ENCODE data around the gene NXN.
"Not testable (repeated sequence)": the region's sequence is repeated elsewhere in the genome, so short reads cannot be mapped to it uniquely, and the experiment has no call there.

The NXN gene

DNA sequence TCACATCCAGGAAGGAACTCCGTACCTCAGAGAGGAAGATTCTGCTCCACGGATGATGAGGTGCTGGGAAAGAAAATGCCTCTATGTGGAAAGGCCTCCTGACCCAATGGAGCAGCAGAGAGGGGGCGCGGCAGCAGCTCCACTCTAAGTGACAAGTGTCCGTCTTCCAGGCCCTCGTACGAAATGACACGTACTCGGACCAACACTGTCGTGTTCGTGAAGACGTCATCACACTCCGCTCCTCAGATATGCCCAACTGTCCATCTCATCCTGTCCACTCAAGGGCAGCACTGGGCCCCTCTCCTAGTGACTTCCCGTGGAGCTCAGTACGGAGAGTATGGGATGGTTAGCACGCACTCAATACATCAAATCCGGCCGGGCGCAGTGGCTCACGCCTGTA, 165.2 kb downstream of the NXN start:
- DNase-seq = no peak

DNA sequence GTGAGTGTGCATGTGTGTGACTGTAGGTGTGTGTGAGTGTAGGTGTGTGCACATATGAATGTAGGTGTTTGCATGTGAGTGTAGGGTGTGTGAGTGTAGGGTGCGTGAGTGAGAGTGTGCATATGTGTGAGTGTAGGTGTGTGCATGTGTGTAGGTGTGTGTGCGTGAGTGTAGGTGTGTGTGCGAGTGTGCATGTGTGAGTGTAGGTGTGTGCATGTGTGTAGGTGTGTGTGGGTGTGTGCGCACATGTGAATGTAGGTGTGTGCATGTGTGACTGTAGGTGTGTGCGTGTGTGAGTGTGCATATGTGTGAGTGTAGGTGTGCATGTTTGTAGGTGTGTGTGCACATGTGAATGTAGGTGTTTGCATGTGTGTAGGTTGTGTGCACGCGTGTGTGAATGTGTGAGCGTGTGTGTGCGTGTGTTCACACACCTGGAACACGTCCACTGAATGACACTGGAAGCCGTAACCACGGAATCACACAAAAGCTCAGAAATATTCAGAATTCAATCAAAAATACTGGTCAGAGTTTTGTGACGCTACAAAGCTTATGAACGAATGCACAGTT, 166.9 kb downstream of the NXN start:
- no peak for DNase-seq

DNA sequence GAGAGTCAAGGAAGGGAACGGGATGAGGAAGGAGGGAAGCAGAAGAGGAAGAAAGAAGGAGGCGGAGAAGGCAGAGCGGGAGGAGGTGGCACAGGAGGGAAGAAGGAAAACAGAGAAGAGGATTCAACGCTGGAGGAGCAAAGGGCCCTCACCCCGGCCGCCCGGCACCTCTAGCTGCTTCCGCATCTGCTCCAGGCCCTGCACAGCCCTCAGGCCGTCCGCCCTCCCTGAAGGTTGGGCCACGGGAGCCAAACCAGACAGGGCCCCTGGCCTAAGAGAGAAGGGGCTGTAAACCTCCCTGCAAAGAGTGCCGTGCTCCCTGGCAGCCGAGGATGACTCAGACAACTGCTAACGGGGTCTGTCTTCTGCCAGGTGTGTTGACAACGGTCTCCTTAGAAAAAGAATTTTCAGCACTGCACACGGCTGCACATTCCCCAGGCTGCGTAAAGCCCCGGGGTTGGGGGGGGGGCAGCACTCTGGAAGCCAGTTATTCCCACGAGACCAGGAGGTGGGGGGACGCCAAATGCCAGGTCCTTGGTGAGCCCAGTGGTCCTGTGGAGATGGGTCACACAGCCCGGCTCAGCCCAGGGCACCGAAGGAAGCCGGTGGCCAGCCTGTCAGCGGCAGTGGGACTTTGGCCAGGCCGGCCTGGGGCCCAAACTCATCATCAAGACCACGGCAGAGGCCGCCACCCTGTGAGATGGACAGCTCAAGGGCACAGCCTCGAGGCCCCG, 168.4 kb downstream of the NXN start:
- DNase-seq = no peak

DNA sequence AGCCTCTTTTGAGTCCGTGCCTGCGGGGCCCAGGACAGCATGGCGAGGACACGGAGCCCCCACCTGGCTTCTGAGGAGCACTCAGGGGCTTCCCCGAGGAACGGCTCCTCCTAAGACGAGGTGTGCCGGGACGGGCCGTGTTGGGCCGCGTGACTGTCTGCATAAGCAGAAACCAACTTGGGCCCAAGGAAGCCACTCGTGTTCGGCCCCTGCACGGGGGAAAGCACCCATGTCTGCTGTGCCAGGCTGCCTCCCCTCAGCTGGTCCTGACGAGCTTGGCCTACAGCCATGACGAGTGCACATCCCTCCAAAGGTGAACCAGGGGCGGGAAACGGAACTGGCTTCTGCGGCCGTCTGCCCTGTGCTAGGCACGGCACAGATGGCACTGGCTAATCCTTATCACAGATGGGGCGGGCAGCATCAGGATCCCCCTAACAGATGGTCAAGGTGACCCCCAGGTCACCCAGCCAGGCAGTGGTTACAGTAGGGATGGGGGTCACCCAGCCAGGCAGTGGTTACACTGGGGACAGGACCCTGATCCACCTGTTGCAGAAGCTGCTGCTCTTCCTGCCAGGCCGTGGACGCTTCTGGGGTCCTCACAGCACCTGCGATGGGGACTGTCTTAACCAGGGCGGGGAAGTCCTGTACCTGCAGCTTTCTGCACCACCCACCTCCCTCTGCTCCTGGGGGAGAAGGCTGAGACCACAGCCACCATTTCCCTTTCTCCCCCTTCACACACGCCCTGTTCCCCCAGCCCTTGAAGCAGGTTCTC, 171.9 kb downstream of the NXN start:
- peak; percentile 17 for DNase-seq

DNA sequence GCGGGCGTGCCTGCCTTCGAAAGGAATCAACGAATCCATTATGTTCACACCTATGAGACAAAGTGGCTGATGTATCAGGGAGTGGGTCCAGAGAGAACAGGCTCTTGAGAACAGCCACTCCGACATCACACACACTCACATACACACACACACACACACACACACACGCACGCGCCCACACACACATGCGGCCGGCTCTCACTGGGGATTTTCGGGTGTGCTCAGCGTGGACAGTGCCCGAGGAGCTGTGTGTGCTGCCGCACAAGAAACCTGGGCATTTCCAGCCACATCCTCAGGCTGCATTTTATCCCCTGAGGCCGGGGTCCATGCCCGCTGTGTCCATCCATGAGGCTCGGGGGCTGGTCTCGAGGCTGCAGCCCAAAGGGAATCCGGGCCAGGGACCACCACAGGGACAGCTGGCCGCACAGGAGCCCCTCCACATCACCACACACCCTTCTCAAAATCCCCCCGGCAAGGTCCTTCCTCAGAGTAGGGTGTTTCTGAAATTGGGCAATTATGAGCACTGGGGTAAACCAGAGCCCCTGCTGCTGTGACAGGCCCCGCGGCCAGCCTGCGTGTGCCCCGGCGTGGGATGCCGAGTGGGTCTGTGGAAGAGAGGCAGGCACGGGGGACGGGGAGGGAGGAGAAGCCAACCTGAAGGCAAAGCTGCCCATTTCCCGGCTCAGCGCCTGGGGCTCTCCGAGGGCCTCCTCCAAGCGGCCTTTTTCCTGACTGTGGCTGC, 172.6 kb downstream of the NXN start:
- no peak for DNase-seq

DNA sequence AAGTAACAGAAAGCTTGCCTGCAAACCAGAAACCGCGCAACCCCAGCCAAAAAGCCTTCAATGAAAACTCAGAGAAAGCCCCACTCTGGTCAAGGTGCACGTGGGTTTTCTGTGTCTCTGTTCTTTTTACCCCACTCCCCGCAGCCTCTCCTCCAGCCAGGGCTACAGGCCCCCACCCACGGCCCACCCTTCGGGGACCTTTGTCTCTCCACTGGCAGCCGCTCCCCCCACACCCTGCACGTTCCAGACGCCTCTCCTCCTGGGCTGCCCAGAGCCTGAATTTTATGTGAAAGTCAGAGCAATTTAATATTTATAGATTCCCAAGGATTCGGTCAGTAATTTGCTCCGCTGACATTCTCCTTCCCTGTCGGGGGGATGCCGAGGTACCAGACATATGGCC, 173.2 kb downstream of the NXN start:
- DNase-seq = no peak

DNA sequence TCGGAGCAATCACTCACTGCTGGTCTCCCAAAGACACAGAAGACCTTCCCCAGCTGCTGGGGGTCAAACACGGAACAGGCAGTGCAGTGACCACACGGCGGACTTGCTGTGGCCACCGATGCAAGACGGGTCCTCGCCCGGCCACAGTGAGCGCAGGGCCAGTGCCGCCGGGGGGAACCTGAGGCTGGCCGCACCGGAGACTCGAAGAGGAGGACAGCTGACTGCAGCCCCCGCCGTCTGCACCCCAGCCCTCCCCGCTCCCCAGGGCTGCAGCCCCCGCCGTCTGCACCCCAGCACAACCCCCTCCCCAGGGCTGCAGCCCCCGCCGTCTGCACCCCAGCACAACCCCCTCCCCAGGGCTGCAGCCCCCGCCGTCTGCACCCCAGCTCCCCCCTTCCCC, 173.7 kb downstream of the NXN start:
- DNase-seq = not testable (repeated sequence)

DNA sequence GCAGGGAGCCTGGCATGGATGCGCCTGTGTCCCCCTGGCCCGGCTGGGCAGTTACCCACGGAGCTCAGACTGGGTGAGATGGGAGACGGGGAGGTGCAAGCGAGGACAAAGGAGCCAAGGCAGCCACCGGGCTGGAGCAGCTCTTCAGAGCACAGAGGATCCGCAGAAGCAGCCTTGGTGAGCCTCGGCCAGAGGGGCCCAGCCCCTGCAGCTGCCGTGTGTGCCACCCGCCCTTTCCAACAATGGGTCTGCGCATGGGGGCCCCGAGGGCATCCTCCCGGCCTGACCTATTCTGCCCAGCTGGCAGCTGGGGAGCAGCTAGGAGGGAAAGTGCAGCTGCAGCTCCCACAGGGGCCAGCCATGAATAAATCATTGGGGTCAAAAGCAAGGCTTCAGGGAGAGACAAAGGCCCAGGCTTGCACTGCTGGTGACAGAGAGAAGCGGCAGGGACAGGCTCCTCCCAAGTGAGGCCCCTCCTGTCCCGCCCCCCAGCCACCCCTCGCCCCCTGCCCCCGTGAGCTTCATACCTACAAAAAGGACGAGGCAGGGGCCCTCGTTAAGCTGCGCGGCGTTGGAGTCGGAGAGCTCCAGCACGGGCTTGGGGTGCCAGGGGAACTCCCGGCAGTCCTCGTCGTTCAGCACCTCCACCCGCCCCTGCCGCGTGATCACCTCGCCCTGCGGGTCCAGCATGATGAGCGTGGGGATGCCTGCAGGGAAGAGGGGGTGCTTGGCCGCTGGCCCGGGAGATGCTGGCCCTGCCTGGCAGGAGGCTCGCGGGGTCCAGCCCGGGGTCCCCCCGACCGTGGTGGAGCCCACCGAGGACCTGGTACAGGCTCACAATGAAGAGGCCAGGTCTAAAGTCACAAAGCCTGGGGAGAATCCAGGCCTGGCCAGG, 174.8 kb downstream of the NXN start:
- no peak for DNase-seq

DNA sequence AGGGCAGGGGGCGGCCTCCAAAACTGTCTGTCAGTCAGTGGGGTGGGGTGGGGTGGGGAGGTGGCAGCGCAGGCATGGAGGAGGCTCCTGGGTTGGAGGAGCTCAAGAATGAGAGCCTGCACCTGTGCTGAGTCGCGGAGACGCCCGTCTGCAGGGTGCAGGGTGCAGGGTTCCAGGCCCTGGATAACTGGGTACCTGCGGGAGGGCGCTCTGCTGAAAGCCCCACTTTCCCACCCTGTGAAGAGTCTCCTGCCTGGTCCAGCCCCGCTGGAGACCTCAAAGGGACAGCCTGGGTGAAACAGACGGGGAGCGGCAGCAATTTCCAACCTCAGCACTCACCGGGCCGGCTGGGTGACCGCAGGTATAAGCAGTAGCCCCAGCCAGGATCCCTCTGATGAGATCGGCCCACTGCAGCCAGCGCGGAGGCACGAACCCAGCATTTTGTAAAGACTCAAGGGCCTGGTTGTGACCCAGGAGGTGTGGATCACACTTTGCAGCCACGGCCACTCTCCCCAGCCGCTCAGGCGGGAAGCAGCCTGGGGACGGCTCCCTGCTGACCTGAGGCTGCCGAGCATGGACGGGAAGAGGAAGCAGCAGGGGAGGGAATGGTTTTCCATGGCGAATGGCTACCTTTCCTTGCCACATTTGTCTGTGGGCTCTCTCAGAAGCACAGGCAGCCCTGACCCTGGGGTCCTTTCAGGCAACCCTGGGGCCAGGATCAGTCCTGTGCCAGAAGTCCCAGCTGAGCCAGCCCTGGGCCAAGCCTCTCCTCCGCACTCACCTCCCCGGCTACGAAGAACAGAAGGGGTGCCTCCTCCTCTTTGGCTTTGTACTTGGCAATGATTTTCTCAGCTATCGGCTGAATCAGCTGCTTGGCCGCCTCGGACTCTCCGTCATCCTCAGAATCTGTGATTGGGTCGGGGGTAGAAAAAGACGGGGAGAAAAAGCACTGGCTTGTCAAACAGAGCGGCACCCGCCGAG, 176.4 kb downstream of the NXN start:
- no peak for DNase-seq

DNA sequence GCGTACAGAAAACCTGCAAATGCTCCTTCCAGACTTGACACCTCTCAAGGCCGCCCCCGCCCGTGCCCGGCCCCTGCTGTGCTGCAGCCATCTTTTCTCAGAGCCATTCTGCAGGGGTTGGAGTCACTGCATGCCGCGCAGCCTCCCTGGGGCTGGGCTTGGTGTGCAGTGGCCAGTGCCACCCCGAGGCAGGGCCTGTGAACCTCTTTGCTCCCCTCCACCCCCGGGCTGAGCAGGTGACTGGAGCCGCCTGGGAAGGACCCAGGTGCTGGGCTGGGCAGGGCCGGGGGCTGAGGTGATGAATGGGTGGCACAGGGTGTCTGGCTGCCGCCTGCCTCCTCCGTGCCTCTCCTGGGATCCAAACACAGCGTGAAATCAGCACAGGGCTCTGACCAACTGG, 177.1 kb downstream of the NXN start:
- DNase-seq = no peak

DNA sequence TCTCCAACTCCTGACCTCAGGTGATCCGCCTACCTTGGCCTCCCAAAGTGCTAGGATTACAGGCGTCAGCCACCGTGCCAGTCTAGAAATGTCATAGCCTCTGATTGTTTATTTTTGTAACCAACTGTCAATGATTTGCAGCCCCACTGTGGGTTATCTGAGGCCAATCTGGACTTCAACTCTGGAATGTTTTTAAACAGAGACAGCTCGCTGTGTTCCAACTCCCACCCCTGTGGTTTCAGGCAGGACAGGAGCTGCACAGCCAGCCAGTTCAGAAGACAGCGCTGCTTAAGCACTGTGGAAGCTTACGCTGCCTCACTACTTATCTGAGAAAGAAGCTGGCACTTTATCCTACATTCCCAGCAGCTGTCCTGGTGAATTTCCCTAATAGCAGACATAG, 177.9 kb downstream of the NXN start:
- no peak for DNase-seq

DNA sequence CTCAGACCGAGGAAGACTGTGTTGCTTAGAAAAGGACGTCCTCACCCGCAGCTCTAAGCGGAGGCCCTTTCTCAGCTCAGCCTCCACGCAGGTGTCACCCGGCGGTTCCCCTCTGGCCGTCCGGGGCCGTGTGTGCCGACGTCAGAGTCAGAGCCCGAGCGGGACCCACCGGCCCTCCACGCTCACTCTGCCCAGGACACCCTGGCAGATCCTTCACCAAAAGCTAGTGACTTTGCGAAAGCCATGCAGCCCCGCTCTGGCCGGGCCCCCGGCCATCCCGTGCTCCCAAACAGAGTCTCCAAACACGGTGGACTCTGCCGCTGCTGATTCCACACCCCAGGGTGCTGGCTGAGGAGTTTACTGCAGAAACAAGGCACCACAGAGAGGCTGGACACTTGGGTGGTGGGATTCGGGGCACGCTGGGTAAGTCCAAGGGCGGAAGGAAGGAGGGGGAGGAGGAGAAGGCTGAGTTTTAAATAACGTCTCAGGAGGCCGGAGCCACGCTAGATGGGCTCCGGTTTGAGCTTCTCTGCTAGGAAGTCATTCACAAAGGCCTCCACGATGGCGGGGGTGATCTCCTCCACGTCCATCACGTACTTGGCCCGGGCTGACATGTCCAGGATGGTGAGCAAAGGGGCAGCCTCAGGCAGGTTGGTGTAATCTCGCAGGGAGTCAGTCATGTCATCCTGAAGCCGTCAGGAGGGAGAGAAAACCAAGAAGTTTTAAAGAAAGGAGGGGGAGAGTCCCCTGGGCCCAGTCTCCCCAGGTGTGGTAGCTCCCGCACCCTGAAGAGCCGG, 178.9 kb downstream of the NXN start:
- no peak for DNase-seq

DNA sequence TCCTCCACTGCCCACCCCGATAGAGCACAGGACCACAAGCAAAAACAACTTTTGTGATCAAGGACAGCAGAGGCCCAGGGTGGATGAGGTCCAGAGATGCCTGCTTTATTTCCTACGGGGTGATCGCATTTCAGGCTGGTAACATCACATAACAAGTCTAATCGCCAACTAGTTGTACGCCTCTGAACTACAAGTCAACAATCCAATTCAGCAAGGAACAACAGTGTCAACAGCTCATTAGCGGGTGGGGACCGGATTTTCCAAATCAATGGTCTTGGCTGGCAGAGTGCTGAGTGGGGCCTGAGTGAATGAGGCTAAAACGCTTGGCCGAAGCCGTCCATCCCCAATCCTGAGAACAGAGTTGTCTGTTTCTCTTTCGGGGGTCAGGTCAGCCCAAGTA, 180.3 kb downstream of the NXN start:
- DNase-seq = no peak

DNA sequence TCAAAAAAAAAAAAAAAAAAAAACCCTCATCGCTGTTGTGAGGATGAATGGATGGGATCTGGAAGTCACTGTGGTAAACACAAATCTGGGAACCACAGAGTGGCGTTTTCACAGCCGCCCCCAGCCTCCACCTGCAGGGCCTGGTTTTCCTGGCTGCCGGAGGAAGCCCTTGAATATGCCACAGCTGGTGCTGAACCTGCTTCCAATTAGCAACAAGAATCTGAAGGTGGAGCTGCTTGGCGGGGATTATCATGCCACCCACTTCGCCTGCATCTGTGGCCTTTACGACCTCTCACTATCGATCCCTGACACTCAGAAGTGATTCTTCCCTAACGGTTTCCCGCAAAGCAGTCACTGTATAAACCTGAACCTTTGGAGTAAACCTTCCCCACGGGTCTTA, 181.3 kb downstream of the NXN start:
- DNase-seq = peak; percentile 73

DNA sequence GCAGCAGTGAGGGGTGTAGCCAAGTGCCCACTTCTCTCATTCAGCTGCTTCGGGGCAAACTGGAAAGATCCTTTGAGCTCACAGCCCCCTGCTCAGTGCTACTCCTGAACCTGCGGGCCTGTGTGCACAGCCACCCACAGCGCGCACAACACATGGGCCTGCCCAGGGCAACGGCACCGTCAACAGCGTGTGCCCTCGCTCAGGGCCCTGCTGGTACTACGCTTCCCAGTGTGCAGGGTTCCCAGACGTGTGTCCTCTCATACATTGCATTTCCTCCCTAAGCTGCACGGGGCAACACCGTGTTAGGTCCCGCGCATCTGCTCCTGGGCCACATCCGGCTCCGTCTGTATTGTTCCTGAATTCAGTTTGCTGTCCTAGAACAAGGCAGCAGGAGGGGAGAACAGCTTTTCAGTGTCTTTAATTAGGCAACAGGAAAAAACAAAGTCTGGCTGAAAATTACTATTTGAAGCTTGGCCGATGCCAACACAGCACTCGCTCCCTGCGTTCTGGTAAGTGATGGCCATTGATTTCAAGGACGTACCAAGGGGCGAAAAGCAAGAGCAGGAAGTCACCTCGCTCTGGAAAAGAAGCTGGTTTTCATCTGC, 182.2 kb downstream of the NXN start:
- DNase-seq = no peak

DNA sequence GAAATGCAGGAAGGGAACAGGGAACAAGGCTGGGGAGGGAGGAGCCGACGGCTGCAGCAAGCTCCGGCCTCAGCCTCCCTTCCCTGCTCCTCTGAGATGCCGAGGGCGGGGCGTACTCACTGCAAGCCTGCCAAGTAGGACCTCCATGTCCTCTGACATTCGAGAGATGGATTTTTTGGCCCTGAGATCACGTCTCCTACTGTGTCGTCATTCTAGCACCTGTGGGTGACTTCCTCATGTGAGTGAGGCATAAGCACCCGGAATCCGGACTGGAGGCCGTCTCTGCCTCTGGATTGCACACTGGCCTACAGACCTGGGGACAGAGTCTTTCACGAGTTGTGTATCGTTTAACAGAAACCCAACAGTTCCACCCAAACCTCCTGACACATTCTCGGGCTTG, 183.0 kb downstream of the NXN start:
- no peak for DNase-seq

DNA sequence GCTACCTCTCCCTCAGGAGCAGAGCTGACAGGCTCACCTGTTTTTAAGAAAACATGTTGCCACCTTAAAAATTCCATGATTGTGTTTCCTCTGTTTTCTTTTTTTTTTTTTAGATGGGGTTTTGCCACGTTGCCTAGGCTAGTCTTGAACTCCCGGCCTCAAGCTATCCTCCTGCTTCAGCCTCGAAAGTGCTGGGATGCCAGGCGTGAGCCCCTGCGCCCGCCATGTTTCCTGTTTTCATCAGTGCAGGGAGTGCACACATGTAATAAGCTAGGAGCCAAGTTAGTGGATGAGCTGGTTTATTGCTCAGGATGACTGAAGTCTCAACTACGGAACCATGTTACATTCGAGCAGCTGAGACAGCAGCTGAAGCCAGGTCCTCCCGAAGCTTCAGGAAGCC, 183.9 kb downstream of the NXN start:
- DNase-seq = no peak

DNA sequence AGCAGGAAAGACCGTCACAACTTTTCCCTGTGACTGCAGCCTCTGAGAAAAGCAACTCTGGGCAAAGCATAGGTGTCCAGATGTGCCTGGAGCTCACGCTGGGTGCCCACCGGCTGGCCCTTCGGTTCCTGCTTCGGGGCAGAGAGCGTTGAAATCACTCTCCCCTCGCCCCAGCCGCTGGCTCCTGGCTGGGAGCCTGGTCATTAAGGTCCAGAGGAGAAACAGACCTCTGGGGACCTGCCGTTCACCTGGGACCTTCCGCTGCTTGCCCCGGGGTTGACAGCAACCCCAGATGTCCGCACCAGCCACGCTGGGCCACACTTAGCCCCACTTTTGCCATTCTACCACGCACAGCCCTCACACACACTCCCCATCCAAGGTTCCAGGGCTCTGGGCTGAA, 184.3 kb downstream of the NXN start:
- DNase-seq = no peak

DNA sequence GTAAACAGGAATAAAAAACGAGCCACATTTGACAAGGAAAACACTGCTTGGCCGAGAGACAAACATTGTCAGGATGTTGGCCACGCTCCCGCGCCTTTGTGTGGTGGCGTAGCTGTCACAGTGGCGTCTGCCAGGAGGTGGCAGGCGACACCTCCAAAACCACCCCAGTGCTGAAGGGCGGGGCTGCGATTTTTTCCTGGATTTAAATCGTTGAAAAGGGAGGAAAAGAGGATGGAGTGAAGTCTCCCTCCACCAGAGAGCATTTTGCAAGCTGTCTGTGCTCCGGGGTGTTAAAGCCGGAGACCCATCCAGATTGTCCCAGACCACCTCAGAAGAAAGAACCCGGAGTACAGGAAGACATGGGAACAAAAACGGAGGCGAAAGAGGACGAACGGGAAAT, 184.7 kb downstream of the NXN start:
- DNase-seq = peak; percentile 23

DNA sequence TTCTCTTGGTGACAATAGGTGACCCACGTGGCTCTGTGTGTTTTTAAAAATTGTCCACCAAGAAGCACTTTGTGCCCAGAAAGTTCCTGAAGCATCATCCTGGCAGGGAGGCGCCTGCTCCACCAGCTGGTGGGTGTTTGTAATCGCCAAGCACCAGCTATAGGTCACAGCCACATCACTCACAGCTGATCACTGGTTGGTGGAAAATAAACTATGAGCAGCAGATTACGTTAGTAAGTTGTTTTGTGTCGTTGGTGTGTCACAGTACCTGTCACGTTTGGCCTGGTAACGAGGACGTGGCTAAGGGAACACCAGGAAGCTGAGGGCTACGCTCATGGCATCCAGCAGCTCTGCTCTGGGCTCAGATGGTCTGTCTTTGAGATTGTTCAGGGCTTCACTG, 187.3 kb downstream of the NXN start:
- no peak for DNase-seq
